Prostate gland (tissue), 2 donors: Measurements from ENCODE around the gene PROCR.

Experiments used
- POLR2AphosphoS5 ChIP-seq: sonication (generic); formaldehyde crosslinking; IDR thresholded peaks from one replicate; pipeline ENCODE4 v1.6.1; 2017; ENCODE audit warnings: antibody characterized with exemption
- TF ChIP-seq, protein P1 (sequence below), 4 experiments: fragments of 200-600 bp in 2 of 4; fragments of 450-650 bp in 2 of 4; sonication (generic) in 2 of 4; IDR thresholded peaks; 1 replicate in 3 of 4; 2 replicates in 1 of 4; pipeline ENCODE4 v1.5.1; 2016 to 2019; ENCODE audit warnings: antibody characterized with exemption in 4 of 4, mild to moderate bottlenecking in 2 of 4, moderate library complexity in 2 of 4

DNA sequence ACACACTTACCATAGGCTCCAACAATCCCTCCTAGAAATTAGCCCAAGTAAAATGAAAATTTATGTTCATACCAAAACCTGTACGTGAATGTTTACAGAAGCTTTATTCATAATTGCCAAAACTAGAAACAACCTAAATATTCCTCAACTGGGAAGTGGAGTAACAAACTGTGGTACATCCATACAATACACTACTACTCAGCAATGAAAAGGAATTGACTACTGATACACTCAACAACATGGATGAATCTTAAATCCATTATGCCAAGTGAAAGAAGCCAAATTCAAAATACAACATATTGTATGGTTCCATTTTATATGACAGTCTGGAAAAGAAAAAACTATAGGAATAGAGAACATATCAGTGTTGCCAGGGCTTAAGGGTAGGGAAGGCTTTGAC lies 34.9 kb downstream of the PROCR start:
- TF ChIP-seq, protein P1, sequence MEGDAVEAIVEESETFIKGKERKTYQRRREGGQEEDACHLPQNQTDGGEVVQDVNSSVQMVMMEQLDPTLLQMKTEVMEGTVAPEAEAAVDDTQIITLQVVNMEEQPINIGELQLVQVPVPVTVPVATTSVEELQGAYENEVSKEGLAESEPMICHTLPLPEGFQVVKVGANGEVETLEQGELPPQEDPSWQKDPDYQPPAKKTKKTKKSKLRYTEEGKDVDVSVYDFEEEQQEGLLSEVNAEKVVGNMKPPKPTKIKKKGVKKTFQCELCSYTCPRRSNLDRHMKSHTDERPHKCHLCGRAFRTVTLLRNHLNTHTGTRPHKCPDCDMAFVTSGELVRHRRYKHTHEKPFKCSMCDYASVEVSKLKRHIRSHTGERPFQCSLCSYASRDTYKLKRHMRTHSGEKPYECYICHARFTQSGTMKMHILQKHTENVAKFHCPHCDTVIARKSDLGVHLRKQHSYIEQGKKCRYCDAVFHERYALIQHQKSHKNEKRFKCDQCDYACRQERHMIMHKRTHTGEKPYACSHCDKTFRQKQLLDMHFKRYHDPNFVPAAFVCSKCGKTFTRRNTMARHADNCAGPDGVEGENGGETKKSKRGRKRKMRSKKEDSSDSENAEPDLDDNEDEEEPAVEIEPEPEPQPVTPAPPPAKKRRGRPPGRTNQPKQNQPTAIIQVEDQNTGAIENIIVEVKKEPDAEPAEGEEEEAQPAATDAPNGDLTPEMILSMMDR (IDR thresholded peaks at IDR 0.05) = no peak
- TF ChIP-seq POLR2AphosphoS5 = no peak
